Activated CD4-positive, alpha-beta T cell treated with anti-CD3 and anti-CD28 coated beads, Interleukin-2, amount 50 U/mL, for 1 hour (primary cell): Measurements from ENCODE around the gene ZNF101.

Source experiments
- DNase-seq: peaks from one replicate; pipeline ENCODE4 v3.0.0-alpha.2; 2020

ZNF101 gene

GRCh38 chr19:19668230-19669012, at the start of gene ZNF101:
Gene ZNF101 (plus strand): TSS chr19:19668839. CDS start chr19:19668964, 125 bp downstream.
- DNase-seq: peak; percentile 90

GRCh38 chr19:19619181-19619848, 49.3 kb upstream of the ZNF101 start:
- DNase-seq: no peak

GRCh38 chr19:19619849-19620210, 48.8 kb upstream of the ZNF101 start:
- DNase-seq: no peak

GRCh38 chr19:19623383-19623782, 45.3 kb upstream of the ZNF101 start:
- no peak for DNase-seq

- no peak for DNase-seq
Measured at GRCh38 chr19:19624032-19624570, 44.5 kb upstream of the ZNF101 start.

DNA sequence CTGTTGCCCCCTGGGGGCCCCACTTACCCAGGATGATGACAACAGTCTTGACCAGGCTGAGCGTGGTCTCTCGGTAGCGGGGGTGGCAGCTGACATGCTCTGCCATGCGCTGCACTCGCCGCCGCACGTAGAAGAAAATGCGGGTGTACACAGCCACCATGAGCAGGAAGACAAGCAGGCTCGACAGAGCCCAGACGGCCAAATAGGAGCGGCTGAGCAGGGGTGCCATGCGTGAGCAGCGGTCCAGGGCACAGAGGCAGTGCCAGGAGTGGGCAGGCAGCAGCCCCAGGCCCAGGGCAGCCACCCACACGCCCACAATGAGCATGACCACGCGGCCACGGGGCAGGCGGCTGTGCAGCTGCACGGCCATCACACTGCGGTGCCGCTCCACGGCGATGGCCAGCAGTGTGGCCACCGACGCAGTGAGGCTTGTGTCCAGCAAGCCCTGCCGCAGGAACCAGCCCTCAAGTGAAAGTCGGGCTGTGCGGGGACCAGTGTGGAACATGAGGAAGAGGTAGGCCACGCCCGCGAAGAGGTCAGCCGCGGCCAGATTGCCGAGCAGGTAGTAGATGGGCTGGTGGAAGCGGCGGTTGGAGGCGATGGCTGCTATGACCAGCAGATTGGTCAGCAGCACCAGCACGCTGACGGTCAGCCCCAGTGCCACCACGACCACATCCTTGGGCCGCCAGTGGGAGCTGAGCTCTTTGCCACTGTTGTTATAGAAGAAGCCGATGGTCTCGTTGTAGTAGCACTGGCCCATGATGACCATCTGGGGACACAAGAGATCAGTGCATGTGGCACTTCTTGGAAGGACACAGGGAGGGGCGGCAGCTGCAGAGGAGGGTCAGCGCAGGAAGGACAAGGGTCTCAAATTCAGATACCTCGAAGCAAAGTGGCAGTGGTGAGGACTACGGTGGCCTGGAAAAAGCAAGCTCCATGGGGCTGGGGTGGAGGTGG, 41.8 kb upstream of the ZNF101 start:
- DNase-seq: no peak

GRCh38 chr19:19627621-19628500, 40.8 kb upstream of the ZNF101 start, which contains the start of gene LPAR2:
Gene LPAR2 (minus strand): TSS chr19:19628220. CDS start chr19:19627275, 945 bp downstream.
- DNase-seq: peak; percentile 77

DNA sequence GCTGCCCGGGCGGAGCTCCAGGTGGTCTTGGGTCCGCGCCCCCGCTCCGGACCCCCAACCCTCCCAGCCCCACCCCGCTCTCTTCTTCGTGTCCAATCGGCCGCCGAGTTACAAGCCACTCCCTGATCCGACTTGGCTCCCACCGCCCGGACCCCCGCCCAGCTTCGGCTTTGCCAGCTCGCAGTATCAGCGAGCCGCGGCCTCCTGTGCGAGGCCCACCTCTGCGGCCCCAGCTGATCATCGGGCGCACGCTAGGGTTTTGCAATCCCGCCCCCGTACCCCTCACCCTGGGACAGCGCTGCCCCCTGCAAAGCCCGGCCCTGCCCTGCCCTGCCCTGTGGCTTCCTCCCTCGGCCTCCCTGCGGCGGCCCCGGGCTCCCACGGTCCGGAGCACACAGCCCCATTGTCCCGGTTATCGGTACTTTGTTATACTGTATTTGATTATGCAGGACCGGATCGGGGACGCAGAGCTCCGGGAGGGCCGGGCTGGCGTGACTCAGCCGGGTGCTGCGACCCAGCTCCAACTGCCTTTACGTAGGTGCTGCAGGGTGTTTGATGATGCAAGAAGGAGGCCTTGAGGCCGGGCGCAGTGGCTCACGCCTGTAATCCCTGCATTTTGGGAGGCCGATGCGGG, 40.0 kb upstream of the ZNF101 start:
- DNase-seq: peak; percentile 41

DNA sequence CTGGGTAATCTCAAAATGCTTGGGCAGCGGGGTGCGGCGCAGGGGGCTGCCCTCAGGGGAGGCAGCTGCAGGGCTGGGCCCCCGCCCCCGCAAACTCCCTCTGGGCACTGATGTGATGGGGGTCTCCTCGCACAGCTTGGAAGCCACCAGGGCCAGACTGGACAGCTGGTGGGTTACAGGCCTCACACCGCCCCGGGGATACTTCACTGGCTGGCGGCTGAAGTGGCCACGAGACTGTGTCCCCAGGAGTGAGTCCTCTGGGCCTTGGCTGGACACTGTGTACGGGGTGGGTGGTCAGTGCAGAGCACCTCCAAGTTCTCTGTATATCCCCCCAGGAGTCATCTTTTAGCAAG, 38.6 kb upstream of the ZNF101 start:
- no peak for DNase-seq

- no peak for DNase-seq
Measured at GRCh38 chr19:19630426-19630825, 38.2 kb upstream of the ZNF101 start.

- DNase-seq: no peak
Measured at GRCh38 chr19:19631346-19631745, 37.3 kb upstream of the ZNF101 start.

GRCh38 chr19:19632661-19633060, 36.0 kb upstream of the ZNF101 start:
- no peak for DNase-seq

- DNase-seq: no peak
Measured at GRCh38 chr19:19633711-19634515, 34.7 kb upstream of the ZNF101 start.

GRCh38 chr19:19634516-19635312, 33.9 kb upstream of the ZNF101 start:
- DNase-seq: no peak

GRCh38 chr19:19635313-19635702, 33.3 kb upstream of the ZNF101 start:
- DNase-seq: no peak

GRCh38 chr19:19636573-19637185, 32.0 kb upstream of the ZNF101 start:
- DNase-seq: no peak

GRCh38 chr19:19637186-19637522, 31.5 kb upstream of the ZNF101 start:
- no peak for DNase-seq

DNA sequence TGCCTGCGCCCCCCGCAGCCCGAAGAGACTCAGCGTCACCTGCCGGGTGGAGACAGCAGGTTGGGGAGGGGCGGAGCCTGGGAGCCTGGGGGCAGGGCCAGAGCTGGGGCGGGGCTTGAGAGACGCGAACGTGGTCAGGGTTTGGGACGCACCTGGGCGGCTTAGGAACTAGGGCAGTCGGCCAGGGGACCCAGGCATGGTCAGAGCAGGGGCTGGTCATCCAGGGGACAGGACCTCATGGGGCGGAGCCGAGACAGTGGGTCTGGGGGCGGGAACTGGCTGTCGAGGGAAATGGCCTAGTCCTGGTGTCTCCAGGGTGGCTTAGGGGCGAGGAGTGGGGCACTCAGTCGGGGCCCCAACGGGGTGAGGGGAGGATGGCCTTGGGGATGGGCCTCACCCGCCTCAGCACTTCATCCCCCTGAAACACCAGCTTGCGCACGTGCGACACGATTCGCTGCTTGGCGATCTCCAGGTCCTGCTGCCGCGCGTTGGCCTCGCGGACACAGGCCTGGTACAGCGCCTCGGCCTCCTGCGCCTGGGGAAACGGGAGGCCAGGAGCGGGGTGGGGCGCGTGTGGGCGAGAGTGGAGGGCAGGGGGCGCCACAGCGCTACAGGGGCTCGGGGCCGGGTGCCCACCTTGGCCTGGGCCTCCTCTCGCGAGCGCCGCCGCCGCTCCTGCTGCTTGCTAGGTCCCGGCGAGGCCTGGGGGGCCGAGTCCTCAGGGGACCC, 31.0 kb upstream of the ZNF101 start:
- no peak for DNase-seq
